Tibial nerve (tissue), 4 donors: ENCODE data around the gene DBH.

Source experiments
- EP300 ChIP-seq, 2 donors: sonication (generic); formaldehyde crosslinking; IDR thresholded peaks; one replicate each; pipeline ENCODE4 v1.6.1; 2017; ENCODE audit warnings: antibody characterized with exemption in 2 of 2, mild to moderate bottlenecking in 1 of 2
- TF ChIP-seq, protein P1 (sequence below), 5 experiments: fragments of 200-600 bp in 3 of 5; fragments of 450-650 bp in 2 of 5; sonication (generic) in 3 of 5; IDR thresholded peaks; one replicate each; pipeline ENCODE4 v1.5.1; 2016 to 2019; ENCODE audit warnings: antibody characterized with exemption in 5 of 5, mild to moderate bottlenecking in 3 of 5, moderate library complexity in 2 of 5

DNA sequence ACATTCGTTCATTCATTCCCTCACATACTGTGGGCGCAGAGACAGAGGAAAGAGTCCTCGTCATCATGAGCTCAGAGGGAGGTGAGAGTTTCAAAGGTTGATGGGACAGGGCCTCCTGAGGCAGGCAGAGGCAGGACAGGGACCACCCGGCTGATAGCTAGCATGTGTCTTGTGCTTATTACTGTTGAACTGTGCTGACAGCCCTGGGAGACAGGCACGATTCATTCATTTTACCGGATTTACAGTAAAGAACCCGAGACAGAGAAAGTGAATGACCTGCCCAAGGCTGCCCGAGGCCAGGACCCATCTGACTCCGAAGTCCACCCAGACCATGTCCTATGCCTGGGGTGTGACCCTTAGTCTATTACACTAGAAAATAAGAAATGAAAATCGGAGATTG is 22.1 kb upstream of the DBH start:
- TF ChIP-seq EP300 (IDR thresholded peaks at IDR 0.05): no peak
- TF ChIP-seq, protein P1, sequence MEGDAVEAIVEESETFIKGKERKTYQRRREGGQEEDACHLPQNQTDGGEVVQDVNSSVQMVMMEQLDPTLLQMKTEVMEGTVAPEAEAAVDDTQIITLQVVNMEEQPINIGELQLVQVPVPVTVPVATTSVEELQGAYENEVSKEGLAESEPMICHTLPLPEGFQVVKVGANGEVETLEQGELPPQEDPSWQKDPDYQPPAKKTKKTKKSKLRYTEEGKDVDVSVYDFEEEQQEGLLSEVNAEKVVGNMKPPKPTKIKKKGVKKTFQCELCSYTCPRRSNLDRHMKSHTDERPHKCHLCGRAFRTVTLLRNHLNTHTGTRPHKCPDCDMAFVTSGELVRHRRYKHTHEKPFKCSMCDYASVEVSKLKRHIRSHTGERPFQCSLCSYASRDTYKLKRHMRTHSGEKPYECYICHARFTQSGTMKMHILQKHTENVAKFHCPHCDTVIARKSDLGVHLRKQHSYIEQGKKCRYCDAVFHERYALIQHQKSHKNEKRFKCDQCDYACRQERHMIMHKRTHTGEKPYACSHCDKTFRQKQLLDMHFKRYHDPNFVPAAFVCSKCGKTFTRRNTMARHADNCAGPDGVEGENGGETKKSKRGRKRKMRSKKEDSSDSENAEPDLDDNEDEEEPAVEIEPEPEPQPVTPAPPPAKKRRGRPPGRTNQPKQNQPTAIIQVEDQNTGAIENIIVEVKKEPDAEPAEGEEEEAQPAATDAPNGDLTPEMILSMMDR (IDR thresholded peaks at IDR 0.05): no peak
